Gastroesophageal sphincter (tissue), 4 donors: ENCODE data around the gene SGCE. TPM values are rescaled to one million over a fixed set of nuclear protein-coding genes. Genes with fewer than 3 reads are reported as not detected.

Experiments used
- ATAC-seq: fragments of 150-250 bp; one replicate; pipeline ENCODE4 v1.9.1; 2016; ENCODE audit warnings: mild to moderate bottlenecking, moderate library complexity
- H3K27ac ChIP-seq, 4 donors: fragments of 200-600 bp; sonication (generic) in 3 of 4; 1 replicate in 3 of 4; 2 replicates in 1 of 4; pipeline ENCODE4 v1.5.1; 2016 to 2019
- H3K27me3 ChIP-seq: fragments of 200-600 bp; sonication (generic); one replicate; pipeline ENCODE4 v1.5.1; 2019
- H3K36me3 ChIP-seq, 2 donors: fragments of 200-600 bp; sonication (generic); one replicate each; pipeline ENCODE4 v1.5.1; 2019; ENCODE audit warnings: control low read depth in 1 of 2
- H3K4me1 ChIP-seq, 3 donors: fragments of 200-600 bp; sonication (generic); 1 replicate in 2 of 3; 2 replicates in 1 of 3; pipeline ENCODE4 v1.5.1; 2016 to 2019; ENCODE audit warnings: control low read depth in 2 of 3
- H3K4me3 ChIP-seq, 2 donors: fragments of 200-600 bp; sonication (generic); one replicate each; pipeline ENCODE4 v1.5.1; 2019; ENCODE audit warnings: mild to moderate bottlenecking in 1 of 2, moderate library complexity in 1 of 2
- H3K9me3 ChIP-seq, 3 donors: fragments of 200-600 bp; sonication (generic); one replicate each; pipeline ENCODE4 v1.5.1; 2017 to 2019; ENCODE audit warnings: control low read depth in 2 of 3
- CTCF ChIP-seq, 4 experiments: fragments of 200-600 bp in 2 of 4; fragments of 450-650 bp in 2 of 4; sonication (generic) in 1 of 4; IDR thresholded peaks; one replicate each; pipeline ENCODE4 v1.5.1; 2017 to 2019; ENCODE audit warnings: antibody characterized with exemption in 4 of 4, mild to moderate bottlenecking in 2 of 4, moderate library complexity in 2 of 4
- EP300 ChIP-seq: sonication (generic); formaldehyde crosslinking; IDR thresholded peaks from one replicate; pipeline ENCODE4 v1.6.1; 2017; ENCODE audit warnings: antibody characterized with exemption, mild to moderate bottlenecking
- POLR2A ChIP-seq, 2 donors: fragments of 450-650 bp; IDR thresholded peaks; one replicate each; pipeline ENCODE4 v1.6.1; 2017; ENCODE audit warnings: antibody characterized with exemption in 2 of 2, mild to moderate bottlenecking in 2 of 2, moderate library complexity in 1 of 2
- POLR2AphosphoS5 ChIP-seq: sonication (generic); formaldehyde crosslinking; IDR thresholded peaks from one replicate; pipeline ENCODE4 v1.6.1; 2017; ENCODE audit warnings: antibody characterized with exemption
- WGBS, 2 donors: methylation state at CpG; one replicate each; pipeline ENCODE4 v1.1.5; 2018; ENCODE audit warnings: low coverage in 1 of 2; 5-methylcytosine and 5-hydroxymethylcytosine counted together
- total RNA-seq, 4 donors: library from RNA; depleted of rRNA; stranded (reverse); fragments of >200 nt; gene quantifications; one replicate each; pipeline ENCODE4 v1.1.0, GENCODE V29; 2016

The SGCE gene
- total RNA-seq, 4 donors from 2014 or later: 92.5 to 138 (median 123) TPM

GRCh38 chr7:94556028-94556427, 99.9 kb downstream of the SGCE start:
- Histone ChIP-seq H3K4me3 (no peak overlapping the region), H3K27ac (no peak overlapping the region), H3K4me1 (peaks cover 0 to 6% (median 0%) of the 10 kb centered on the region in 3 donors), H3K9me3 (no peaks in the 10 kb centered on the region), H3K27me3 (no peaks in the 10 kb centered on the region), H3K36me3 (peaks cover 0 to 53% of the 10 kb centered on the region in 2 donors)
- TF ChIP-seq EP300 (no peak), CTCF (IDR thresholded peaks at IDR 0.05) (no peak), POLR2A (IDR thresholded peaks at IDR 0.05) (no peak), POLR2AphosphoS5 (no peak)
- 81 to 85% methylated on average over 2 of the region's 2 CpGs for WGBS, 2 donors
- ATAC-seq: no peak

- TF ChIP-seq EP300 (no peak), POLR2AphosphoS5 (no peak), CTCF (IDR thresholded peaks at IDR 0.05) (no peak), POLR2A (IDR thresholded peaks at IDR 0.05) (no peak)
- no peak overlapping the region for H3K4me3 ChIP-seq
- H3K4me1 ChIP-seq: no peaks in the 10 kb centered on the region
- peaks cover 0 to 11% of the 10 kb centered on the region in 2 donors for H3K36me3 ChIP-seq
- H3K9me3 ChIP-seq: no peaks in the 10 kb centered on the region
- no peak overlapping the region for H3K27ac ChIP-seq
- 0 to 35% methylated on average over 1 of the region's 1 CpG for WGBS, 2 donors
- ATAC-seq: no peak
- H3K27me3 ChIP-seq: no peaks in the 10 kb centered on the region
Observed at GRCh38 chr7:94547126-94547525, 108.8 kb downstream of the SGCE start.

- 53 to 57% methylated on average over 1 of the region's 1 CpG for WGBS, 2 donors
- H3K9me3 ChIP-seq: no peaks in the 10 kb centered on the region
- no peaks in the 10 kb centered on the region for H3K27me3 ChIP-seq
- no peaks in the 10 kb centered on the region for H3K4me1 ChIP-seq
- no peak for TF ChIP-seq CTCF (IDR thresholded peaks at IDR 0.05)
- TF ChIP-seq EP300: no peak
- no peak for TF ChIP-seq POLR2A (IDR thresholded peaks at IDR 0.05)
- no peak for TF ChIP-seq POLR2AphosphoS5
- H3K36me3 ChIP-seq: peaks cover 0 to 42% of the 10 kb centered on the region in 2 donors
- no peak overlapping the region for H3K4me3 ChIP-seq
- no peak overlapping the region for H3K27ac ChIP-seq
- no peak for ATAC-seq
Observed at GRCh38 chr7:94540428-94540827, 115.5 kb downstream of the SGCE start.

Other genes with a start within 250 kb of the SGCE start
- 10 to 100 TPM; 18.3 to 31.3 (median 23.7) TPM for gene CASD1, start 146.3 kb downstream of the SGCE start, total RNA-seq